SK-N-SH (cell line): ENCODE measurements around the gene ISM1.

ENCODE experiments used
- CHD2 ChIP-seq: fragments of 150-350 bp; IDR thresholded peaks from 2 replicates; pipeline ENCODE4 v1.6.1; 2018; ENCODE audit warnings: low read length; ENCODE audit not compliant: partially characterized antibody
- CTCF ChIP-seq: fragments of 200-600 bp; sonication (generic); IDR thresholded peaks from 2 replicates; pipeline ENCODE4 v1.6.1; 2017; ENCODE audit warnings: antibody characterized with exemption, mild to moderate bottlenecking, moderate library complexity
- EP300 ChIP-seq, 2 experiments: IDR thresholded peaks; 2 replicates each; pipeline versions ENCODE4 v1.4.0 to v1.6.1; 2012; ENCODE audit warnings: borderline replicate concordance in 1 of 2, low read depth in 1 of 2, low read length in 1 of 2
- MAX ChIP-seq: IDR thresholded peaks from 2 replicates; pipeline ENCODE4 v1.4.0; 2012; ENCODE audit warnings: low read depth
- PBX3 ChIP-seq: IDR thresholded peaks from 2 replicates; pipeline ENCODE4; 2012
- POLR2AphosphoS5 ChIP-seq: IDR thresholded peaks from 2 replicates; pipeline ENCODE4 v1.6.1; 2012; ENCODE audit warnings: low read depth, low read length
- RCOR1 ChIP-seq: fragments of 150-350 bp; IDR thresholded peaks from 2 replicates; pipeline ENCODE4 v1.6.1; 2017; ENCODE audit warnings: antibody characterized with exemption, low read length
- REST ChIP-seq: IDR thresholded peaks from 2 replicates; pipeline ENCODE4 v1.6.1; 2012; ENCODE audit warnings: mild to moderate bottlenecking, low read depth, low read length, moderate library complexity
- RFX5 ChIP-seq: IDR thresholded peaks from 2 replicates; pipeline ENCODE4 v1.6.1; 2012; ENCODE audit warnings: mild to moderate bottlenecking, improper control_type of control experiment, low read length
- SIN3A ChIP-seq: IDR thresholded peaks from 2 replicates; pipeline ENCODE4 v1.6.1; 2012; ENCODE audit warnings: low read depth, mild to moderate bottlenecking, low read length, moderate library complexity, borderline replicate concordance
- TEAD4 ChIP-seq: IDR thresholded peaks from 2 replicates; pipeline ENCODE4 v1.4.0; 2012; ENCODE audit warnings: mild to moderate bottlenecking, borderline replicate concordance; ENCODE audit not compliant: insufficient read depth
- USF1 ChIP-seq: IDR thresholded peaks from 2 replicates; pipeline ENCODE4 v1.4.0; 2012; ENCODE audit warnings: low read depth, borderline replicate concordance

- TF ChIP-seq POLR2AphosphoS5: no peak
- no peak for TF ChIP-seq EP300 (IDR thresholded peaks at IDR 0.05; ENCODE audit: borderline replicate concordance in 1 of 2, low read depth in 1 of 2, low read length in 1 of 2)
- TF ChIP-seq RCOR1: no peak
- TF ChIP-seq SIN3A: no peak
- no peak for TF ChIP-seq CHD2
- no peak for TF ChIP-seq REST
- no peak for TF ChIP-seq CTCF
- TF ChIP-seq TEAD4: no peak
- TF ChIP-seq PBX3: no peak
- no peak for TF ChIP-seq MAX
- no peak for TF ChIP-seq RFX5
- no peak for TF ChIP-seq USF1
These were observed 30.8 kb downstream of the ISM1 start for GRCh38 chr20:13251904-13252297.
